A549 (cell line): ENCODE data around the gene WSCD1. TPM values are rescaled to one million over a fixed set of nuclear protein-coding genes. Genes with fewer than 3 reads are reported as not detected.

Source experiments
- CBX2 ChIP-seq: fragments of 200-600 bp; sonication (generic); IDR thresholded peaks from 2 replicates; pipeline ENCODE4 v1.6.1; 2016; ENCODE audit warnings: low read depth, mild to moderate bottlenecking, borderline replicate concordance
- EHMT2 ChIP-seq: fragments of 200-600 bp; sonication (generic); IDR thresholded peaks from 2 replicates; pipeline ENCODE4 v1.6.1; 2016; ENCODE audit warnings: antibody characterized with exemption, low read depth, mild to moderate bottlenecking, moderate library complexity
- ELK1 ChIP-seq: fragments of 150-350 bp; IDR thresholded peaks from 2 replicates; pipeline ENCODE4 v1.6.1; 2014; ENCODE audit warnings: low read depth, mild to moderate bottlenecking, low read length
- FOSL2 ChIP-seq, 2 experiments: fragments of 450-650 bp in 1 of 2; fragments of >200 bp in 1 of 2; sonication (Bioruptor Twin) in 1 of 2; formaldehyde crosslinking; IDR thresholded peaks; 2 replicates each; pipeline versions ENCODE4 v1.5.0 to v1.6.1; 2016 to 2020; ENCODE audit warnings: mild to moderate bottlenecking in 1 of 2, moderate library complexity in 1 of 2
- GATA3 ChIP-seq: IDR thresholded peaks from 2 replicates; pipeline ENCODE4 v1.6.1; 2012; ENCODE audit warnings: borderline replicate concordance
- HEYL ChIP-seq: fragments of 250-450 bp; sonication (Bioruptor Pico); IDR thresholded peaks from 2 replicates; pipeline ENCODE4 v1.8.0; 2021; ENCODE audit warnings: mild to moderate bottlenecking, moderate library complexity
- HOXA7 ChIP-seq: fragments of 250-450 bp; sonication (Bioruptor Pico); IDR thresholded peaks from 2 replicates; pipeline ENCODE4 v1.5.0; 2020; ENCODE audit warnings: mild to moderate bottlenecking, moderate library complexity
- JUNB ChIP-seq: fragments of >200 bp; sonication (Bioruptor Twin); formaldehyde crosslinking; IDR thresholded peaks from 2 replicates; pipeline ENCODE4 v1.6.1; 2016
- KDM5A ChIP-seq: fragments of 200-600 bp; sonication (generic); IDR thresholded peaks from 2 replicates; pipeline ENCODE4 v1.6.1; 2016; ENCODE audit warnings: antibody characterized with exemption, mild to moderate bottlenecking
- NFE2L2 ChIP-seq: fragments of 150-350 bp; conservative IDR thresholded peaks from 2 replicates; pipeline ENCODE4 v1.6.1; 2014; ENCODE audit warnings: low read length
- PHF8 ChIP-seq: fragments of 200-600 bp; sonication (generic); IDR thresholded peaks from 2 replicates; pipeline ENCODE4 v1.6.1; 2016; ENCODE audit warnings: low read depth, mild to moderate bottlenecking, antibody characterized with exemption, moderate library complexity, borderline replicate concordance
- RCOR1 ChIP-seq: fragments of 150-350 bp; IDR thresholded peaks from 2 replicates; pipeline ENCODE4 v1.6.1; 2014; ENCODE audit warnings: antibody characterized with exemption, low read length, low read depth
- SMC3 ChIP-seq: fragments of >200 bp; sonication (Bioruptor Twin); formaldehyde crosslinking; IDR thresholded peaks from 3 replicates; pipeline ENCODE4 v1.6.1; 2018; ENCODE audit warnings: inconsistent platforms
- ZFP36 ChIP-seq: fragments of 450-650 bp; IDR thresholded peaks from 2 replicates; pipeline ENCODE4 v1.6.1; 2014; ENCODE audit warnings: borderline replicate concordance; ENCODE audit not compliant: partially characterized antibody
- ZNF302 ChIP-seq: fragments of 250-450 bp; sonication (Bioruptor Pico); IDR thresholded peaks from 2 replicates; pipeline ENCODE4 v1.9.0; 2021; ENCODE audit warnings: inconsistent platforms, mild to moderate bottlenecking, moderate library complexity
- polyA plus RNA-seq, 4 experiments: library from polyadenylated mRNA; depleted of rRNA in 3 of 4; stranded (reverse); fragments of >200 nt; fragmentation: RNase III in 1 of 4; extraction: RNeasy Plus Mini Kit Qiagen cat#74134 plus additional on column Dnase treatment in 1 of 4; gene quantifications; 2 replicates in 3 of 4; 3 replicates in 1 of 4; pipeline ENCODE4 v1.2.3, GENCODE V29; 2011 to 2017
- TF ChIP-seq, protein P1 (sequence below): IDR thresholded peaks from 2 replicates; pipeline ENCODE4 v1.6.1; 2012
- TF ChIP-seq, protein P2 (sequence below): fragments of >200 bp; sonication (Bioruptor Twin); formaldehyde crosslinking; IDR thresholded peaks from 2 replicates; pipeline ENCODE4 v1.6.1; 2016
- TF ChIP-seq, protein P3 (sequence below): fragments of >200 bp; sonication (Bioruptor Twin); formaldehyde crosslinking; IDR thresholded peaks from 3 replicates; pipeline ENCODE4 v1.5.1; 2016
- TF ChIP-seq, protein P4 (sequence below): fragments of 450-650 bp; IDR thresholded peaks from 2 replicates; pipeline ENCODE4 v1.6.1; 2014; ENCODE audit warnings: antibody characterized with exemption
- TF ChIP-seq, protein P5 (sequence below): fragments of 200-600 bp; sonication (generic); IDR thresholded peaks from 2 replicates; pipeline ENCODE4 v1.6.1; 2016; ENCODE audit warnings: antibody characterized with exemption, mild to moderate bottlenecking, moderate library complexity

WSCD1 gene
- polyA plus RNA-seq, 2 of the 4 experiments (the other 2 are of a cell fraction): 1.6 TPM

GRCh38 chr17:6061290-6061689, 8.9 kb upstream of the WSCD1 start (continued):
- TF ChIP-seq GATA3 (no peak), PHF8 (no peak), SMC3 (no peak), ZNF302 (CRISPR knock-in tag) (no peak), CBX2 (no peak), ELK1 (no peak), HEYL (CRISPR knock-in tag) (no peak), ZFP36 (no peak), FOSL2 (IDR thresholded peaks at IDR 0.05) (no peak), FOSL2 (CRISPR knock-in tag; IDR thresholded peaks at IDR 0.05) (peak; percentile 75), HOXA7 (CRISPR knock-in tag) (no peak), NFE2L2 (peak; percentile 33; the same call in 1 of the 2 replicates), KDM5A (no peak), EHMT2 (no peak), JUNB (no peak), RCOR1 (no peak)
- TF ChIP-seq, protein P1, sequence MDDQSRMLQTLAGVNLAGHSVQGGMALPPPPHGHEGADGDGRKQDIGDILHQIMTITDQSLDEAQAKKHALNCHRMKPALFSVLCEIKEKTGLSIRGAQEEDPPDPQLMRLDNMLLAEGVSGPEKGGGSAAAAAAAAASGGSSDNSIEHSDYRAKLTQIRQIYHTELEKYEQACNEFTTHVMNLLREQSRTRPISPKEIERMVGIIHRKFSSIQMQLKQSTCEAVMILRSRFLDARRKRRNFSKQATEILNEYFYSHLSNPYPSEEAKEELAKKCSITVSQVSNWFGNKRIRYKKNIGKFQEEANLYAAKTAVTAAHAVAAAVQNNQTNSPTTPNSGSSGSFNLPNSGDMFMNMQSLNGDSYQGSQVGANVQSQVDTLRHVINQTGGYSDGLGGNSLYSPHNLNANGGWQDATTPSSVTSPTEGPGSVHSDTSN: no peak
- TF ChIP-seq, protein P2, sequence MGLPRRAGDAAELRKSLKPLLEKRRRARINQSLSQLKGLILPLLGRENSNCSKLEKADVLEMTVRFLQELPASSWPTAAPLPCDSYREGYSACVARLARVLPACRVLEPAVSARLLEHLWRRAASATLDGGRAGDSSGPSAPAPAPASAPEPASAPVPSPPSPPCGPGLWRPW: no peak
- TF ChIP-seq, protein P3, sequence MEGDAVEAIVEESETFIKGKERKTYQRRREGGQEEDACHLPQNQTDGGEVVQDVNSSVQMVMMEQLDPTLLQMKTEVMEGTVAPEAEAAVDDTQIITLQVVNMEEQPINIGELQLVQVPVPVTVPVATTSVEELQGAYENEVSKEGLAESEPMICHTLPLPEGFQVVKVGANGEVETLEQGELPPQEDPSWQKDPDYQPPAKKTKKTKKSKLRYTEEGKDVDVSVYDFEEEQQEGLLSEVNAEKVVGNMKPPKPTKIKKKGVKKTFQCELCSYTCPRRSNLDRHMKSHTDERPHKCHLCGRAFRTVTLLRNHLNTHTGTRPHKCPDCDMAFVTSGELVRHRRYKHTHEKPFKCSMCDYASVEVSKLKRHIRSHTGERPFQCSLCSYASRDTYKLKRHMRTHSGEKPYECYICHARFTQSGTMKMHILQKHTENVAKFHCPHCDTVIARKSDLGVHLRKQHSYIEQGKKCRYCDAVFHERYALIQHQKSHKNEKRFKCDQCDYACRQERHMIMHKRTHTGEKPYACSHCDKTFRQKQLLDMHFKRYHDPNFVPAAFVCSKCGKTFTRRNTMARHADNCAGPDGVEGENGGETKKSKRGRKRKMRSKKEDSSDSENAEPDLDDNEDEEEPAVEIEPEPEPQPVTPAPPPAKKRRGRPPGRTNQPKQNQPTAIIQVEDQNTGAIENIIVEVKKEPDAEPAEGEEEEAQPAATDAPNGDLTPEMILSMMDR: no peak
- TF ChIP-seq, protein P4, sequence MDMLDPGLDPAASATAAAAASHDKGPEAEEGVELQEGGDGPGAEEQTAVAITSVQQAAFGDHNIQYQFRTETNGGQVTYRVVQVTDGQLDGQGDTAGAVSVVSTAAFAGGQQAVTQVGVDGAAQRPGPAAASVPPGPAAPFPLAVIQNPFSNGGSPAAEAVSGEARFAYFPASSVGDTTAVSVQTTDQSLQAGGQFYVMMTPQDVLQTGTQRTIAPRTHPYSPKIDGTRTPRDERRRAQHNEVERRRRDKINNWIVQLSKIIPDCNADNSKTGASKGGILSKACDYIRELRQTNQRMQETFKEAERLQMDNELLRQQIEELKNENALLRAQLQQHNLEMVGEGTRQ: no peak
- TF ChIP-seq, protein P5, sequence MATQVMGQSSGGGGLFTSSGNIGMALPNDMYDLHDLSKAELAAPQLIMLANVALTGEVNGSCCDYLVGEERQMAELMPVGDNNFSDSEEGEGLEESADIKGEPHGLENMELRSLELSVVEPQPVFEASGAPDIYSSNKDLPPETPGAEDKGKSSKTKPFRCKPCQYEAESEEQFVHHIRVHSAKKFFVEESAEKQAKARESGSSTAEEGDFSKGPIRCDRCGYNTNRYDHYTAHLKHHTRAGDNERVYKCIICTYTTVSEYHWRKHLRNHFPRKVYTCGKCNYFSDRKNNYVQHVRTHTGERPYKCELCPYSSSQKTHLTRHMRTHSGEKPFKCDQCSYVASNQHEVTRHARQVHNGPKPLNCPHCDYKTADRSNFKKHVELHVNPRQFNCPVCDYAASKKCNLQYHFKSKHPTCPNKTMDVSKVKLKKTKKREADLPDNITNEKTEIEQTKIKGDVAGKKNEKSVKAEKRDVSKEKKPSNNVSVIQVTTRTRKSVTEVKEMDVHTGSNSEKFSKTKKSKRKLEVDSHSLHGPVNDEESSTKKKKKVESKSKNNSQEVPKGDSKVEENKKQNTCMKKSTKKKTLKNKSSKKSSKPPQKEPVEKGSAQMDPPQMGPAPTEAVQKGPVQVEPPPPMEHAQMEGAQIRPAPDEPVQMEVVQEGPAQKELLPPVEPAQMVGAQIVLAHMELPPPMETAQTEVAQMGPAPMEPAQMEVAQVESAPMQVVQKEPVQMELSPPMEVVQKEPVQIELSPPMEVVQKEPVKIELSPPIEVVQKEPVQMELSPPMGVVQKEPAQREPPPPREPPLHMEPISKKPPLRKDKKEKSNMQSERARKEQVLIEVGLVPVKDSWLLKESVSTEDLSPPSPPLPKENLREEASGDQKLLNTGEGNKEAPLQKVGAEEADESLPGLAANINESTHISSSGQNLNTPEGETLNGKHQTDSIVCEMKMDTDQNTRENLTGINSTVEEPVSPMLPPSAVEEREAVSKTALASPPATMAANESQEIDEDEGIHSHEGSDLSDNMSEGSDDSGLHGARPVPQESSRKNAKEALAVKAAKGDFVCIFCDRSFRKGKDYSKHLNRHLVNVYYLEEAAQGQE: no peak
